Lower lobe of right lung (tissue), 2 donors: ENCODE measurements around the gene CEP89. TPM values are rescaled to one million over a fixed set of nuclear protein-coding genes. Genes with fewer than 3 reads are reported as not detected.
"Not testable (repeated sequence)": the region's sequence is repeated elsewhere in the genome, so short reads cannot be mapped to it uniquely, and the experiment has no call there.

Source experiments
- ATAC-seq, 2 donors: fragments of 200-7000 bp; cut with Tn5 transposase; one replicate each; pipeline ENCODE4 v1.9.1; 2020 to 2022; ENCODE audit warnings: mild to moderate bottlenecking in 2 of 2, moderate library complexity in 2 of 2
- DNase-seq: peaks from one replicate; pipeline ENCODE4 v3.0.0-alpha.2; 2020
- H3K27ac ChIP-seq: fragments of 200-600 bp; one replicate; pipeline ENCODE4 v1.8.0; 2022
- H3K27me3 ChIP-seq: fragments of 200-600 bp; one replicate; pipeline ENCODE4 v1.8.0; 2022; ENCODE audit warnings: low read depth
- H3K36me3 ChIP-seq: fragments of 200-600 bp; one replicate; pipeline ENCODE4 v1.8.0; 2022; ENCODE audit warnings: mild to moderate bottlenecking
- H3K4me1 ChIP-seq: fragments of 200-600 bp; one replicate; pipeline ENCODE4 v1.8.0; 2022
- H3K4me3 ChIP-seq: fragments of 200-600 bp; one replicate; pipeline ENCODE4 v1.8.0; 2022; ENCODE audit warnings: mild to moderate bottlenecking
- H3K9me3 ChIP-seq: fragments of 200-600 bp; one replicate; pipeline ENCODE4 v1.8.0; 2022
- intact Hi-C: fragments of 100-400 bp; cut with DNase I; formaldehyde crosslinking; loops from one replicate; pipeline ENCODE4 v1.11.0; 2022
- total RNA-seq: library from RNA; stranded (reverse); fragmentation: NEBNext Ultra II Directional; extraction: Animal tissue kit (Norgen Biotek cat#: 25700); gene quantifications from one replicate; pipeline ENCODE4 v1.2.1, GENCODE V29; 2021
- TF ChIP-seq, protein P1 (sequence below): fragments of 200-600 bp; IDR thresholded peaks from one replicate; pipeline ENCODE4 v1.8.0; 2022; ENCODE audit warnings: antibody characterized with exemption, mild to moderate bottlenecking
- donor health status: DM: no; HTN: yes; CAD: no; lungs with severe emphysema.

The CEP89 gene
- total RNA-seq, 1 donor from 2014 or later = 19.8 TPM

DNA sequence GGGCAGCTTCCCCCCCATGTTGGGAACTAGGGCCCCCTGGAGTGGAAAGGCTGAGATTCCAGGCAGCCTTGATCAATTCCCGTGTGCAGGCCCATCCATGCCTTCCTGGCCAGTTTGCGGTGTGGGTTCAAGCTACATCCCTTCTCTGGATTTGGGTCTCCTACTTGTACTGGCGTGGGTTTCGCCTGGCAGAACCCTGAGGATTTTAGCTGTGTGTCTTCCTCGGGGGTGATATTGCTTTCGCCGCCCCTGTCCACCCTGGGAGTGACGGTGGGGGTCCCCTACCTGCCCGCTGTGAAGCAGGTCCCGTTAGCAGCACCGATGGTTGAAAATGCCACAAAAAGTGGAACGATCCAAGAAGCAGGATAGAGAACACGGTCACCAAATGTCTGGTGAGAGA lies 113.6 kb downstream of the CEP89 start:
- TF ChIP-seq, protein P1, sequence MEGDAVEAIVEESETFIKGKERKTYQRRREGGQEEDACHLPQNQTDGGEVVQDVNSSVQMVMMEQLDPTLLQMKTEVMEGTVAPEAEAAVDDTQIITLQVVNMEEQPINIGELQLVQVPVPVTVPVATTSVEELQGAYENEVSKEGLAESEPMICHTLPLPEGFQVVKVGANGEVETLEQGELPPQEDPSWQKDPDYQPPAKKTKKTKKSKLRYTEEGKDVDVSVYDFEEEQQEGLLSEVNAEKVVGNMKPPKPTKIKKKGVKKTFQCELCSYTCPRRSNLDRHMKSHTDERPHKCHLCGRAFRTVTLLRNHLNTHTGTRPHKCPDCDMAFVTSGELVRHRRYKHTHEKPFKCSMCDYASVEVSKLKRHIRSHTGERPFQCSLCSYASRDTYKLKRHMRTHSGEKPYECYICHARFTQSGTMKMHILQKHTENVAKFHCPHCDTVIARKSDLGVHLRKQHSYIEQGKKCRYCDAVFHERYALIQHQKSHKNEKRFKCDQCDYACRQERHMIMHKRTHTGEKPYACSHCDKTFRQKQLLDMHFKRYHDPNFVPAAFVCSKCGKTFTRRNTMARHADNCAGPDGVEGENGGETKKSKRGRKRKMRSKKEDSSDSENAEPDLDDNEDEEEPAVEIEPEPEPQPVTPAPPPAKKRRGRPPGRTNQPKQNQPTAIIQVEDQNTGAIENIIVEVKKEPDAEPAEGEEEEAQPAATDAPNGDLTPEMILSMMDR = no peak
- ATAC-seq (no peak), DNase-seq (no peak)
- Histone ChIP-seq H3K27me3 (no peaks in the 10 kb centered on the region), H3K4me3 (no peak overlapping the region), H3K36me3 (no peaks in the 10 kb centered on the region), H3K27ac (no peak overlapping the region), H3K9me3 (no peaks in the 10 kb centered on the region), H3K4me1 (no peaks in the 10 kb centered on the region)
- intact Hi-C loops = no loop called here

DNA sequence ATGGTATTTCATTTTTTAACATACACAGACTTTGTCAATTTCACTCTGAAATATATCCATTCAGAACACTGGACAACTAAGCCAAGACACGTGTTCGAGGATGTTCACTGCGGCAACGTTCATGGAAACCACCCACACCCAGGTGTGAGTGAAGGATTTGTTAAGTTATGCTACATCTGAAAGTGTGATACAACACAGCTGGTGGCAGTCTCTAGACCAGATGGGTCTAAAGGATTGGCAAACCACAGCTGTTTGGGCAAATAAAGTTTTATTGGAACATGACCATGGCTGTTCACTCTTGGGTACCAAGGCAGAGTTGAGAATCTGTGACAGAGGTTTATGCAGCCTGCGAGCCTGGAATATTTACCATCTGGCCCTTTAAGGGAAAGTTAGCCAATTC lies 114.2 kb downstream of the CEP89 start:
- H3K36me3 ChIP-seq = no peaks in the 10 kb centered on the region
- H3K4me1 ChIP-seq = no peaks in the 10 kb centered on the region
- intact Hi-C loops = no loop called here
- no peak overlapping the region for H3K27ac ChIP-seq
- H3K27me3 ChIP-seq = no peaks in the 10 kb centered on the region
- TF ChIP-seq, protein P1 = no peak
- ATAC-seq (no peak), DNase-seq (no peak)
- H3K4me3 ChIP-seq = no peak overlapping the region
- no peaks in the 10 kb centered on the region for H3K9me3 ChIP-seq

DNA sequence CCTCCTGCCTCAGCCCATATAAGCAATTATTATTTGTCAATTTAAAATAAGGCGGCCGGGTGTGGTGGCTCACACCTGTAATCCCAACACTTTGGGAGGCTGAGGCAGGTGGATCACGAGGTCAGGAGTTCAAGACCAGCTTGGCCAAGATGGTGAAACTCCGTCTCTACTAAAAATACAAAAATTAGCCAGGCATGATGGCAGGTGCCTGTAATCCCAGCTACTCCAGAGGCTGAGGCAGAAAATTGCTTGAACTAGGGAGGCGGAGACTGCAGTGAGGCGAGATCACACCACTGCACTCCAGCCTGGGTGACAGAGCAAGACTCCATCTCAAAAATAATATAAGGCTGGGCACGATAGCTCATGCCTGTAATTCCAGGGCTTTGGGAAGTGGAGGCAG lies 114.9 kb downstream of the CEP89 start:
- intact Hi-C loops, H3K27me3 ChIP-seq, ATAC-seq, H3K9me3 ChIP-seq, H3K4me3 ChIP-seq, DNase-seq, H3K4me1 ChIP-seq, H3K27ac ChIP-seq, H3K36me3 ChIP-seq: not testable (repeated sequence)

DNA sequence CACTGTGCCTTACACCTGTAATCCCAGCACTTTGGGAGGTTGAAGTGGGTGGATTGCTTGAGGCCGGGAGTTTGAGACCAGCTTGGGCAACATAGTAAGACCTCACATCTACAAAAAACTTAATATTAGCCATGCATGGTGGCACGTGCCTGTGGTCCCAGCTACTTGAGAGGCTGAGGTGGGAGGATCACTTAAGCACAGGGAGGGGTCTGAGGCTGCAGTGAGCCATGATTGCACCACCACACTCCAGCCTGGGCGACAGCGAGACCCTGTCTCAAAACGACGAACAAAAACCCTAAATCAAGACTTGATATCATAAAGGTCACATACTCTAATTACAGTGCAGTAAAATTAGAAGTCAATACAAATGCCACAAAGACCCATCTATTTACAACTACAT lies 119.5 kb downstream of the CEP89 start:
- no peaks in the 10 kb centered on the region for H3K36me3 ChIP-seq
- H3K4me1 ChIP-seq = no peaks in the 10 kb centered on the region
- intact Hi-C loops = no loop called here
- H3K9me3 ChIP-seq = no peaks in the 10 kb centered on the region
- DNase-seq = no peak
- H3K27me3 ChIP-seq = no peaks in the 10 kb centered on the region
- no peak overlapping the region for H3K27ac ChIP-seq
- H3K4me3 ChIP-seq = no peak overlapping the region
- no peak for ATAC-seq
- TF ChIP-seq, protein P1 = no peak

DNA sequence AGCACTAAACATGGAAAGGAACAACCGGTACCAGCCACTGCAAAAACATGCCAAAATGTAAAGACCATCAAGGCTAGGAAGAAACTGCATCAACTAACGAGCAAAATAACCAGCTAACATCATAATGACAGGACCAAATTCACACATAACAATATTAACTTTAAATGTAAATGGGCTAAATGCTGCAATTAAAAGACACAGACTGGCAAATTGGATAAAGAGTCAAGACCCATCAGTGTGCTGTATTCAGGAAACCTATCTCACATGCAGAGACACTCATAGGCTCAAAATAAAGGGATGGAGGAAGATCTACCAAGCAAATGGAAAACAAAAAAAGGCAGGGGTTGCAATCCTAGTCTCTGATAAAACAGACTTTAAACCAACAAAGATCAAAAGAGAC lies 123.7 kb downstream of the CEP89 start:
- H3K4me1 ChIP-seq, DNase-seq, H3K4me3 ChIP-seq, H3K27me3 ChIP-seq, ATAC-seq, intact Hi-C loops, H3K27ac ChIP-seq, H3K9me3 ChIP-seq, H3K36me3 ChIP-seq: not testable (repeated sequence)

DNA sequence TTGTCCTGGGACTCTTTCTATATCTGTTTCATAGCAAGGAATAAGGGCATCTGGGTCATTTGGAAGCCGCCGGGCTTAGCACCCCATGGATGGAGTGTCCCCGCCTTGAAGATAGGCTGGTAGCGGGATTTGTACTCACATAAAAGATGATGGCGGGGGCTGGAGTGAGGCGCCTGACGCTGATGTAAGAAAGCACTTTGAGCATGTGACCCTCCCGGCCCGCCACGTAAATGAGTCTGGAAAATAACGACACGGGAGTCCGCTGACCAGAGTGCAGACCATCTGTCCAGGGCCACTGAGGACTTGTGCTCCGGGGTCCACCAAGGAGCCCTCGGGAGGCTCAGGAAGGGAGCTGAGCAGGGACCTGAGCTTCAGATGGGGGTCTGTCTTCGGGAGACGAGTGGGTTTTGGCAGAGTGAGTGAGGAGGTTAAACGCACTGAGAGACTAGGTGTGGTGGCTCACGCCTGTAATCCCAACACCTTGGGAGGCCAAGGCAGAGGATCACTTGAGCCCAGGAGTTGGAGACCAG lies 128.0 kb downstream of the CEP89 start:
- peaks cover 10% of the 10 kb centered on the region for H3K9me3 ChIP-seq
- TF ChIP-seq, protein P1 = no peak
- no peak overlapping the region for H3K27ac ChIP-seq
- no peaks in the 10 kb centered on the region for H3K27me3 ChIP-seq
- no peaks in the 10 kb centered on the region for H3K36me3 ChIP-seq
- no peak for DNase-seq
- ATAC-seq = no peak
- intact Hi-C loops = no loop called here
- no peak overlapping the region for H3K4me3 ChIP-seq
- no peaks in the 10 kb centered on the region for H3K4me1 ChIP-seq

DNA sequence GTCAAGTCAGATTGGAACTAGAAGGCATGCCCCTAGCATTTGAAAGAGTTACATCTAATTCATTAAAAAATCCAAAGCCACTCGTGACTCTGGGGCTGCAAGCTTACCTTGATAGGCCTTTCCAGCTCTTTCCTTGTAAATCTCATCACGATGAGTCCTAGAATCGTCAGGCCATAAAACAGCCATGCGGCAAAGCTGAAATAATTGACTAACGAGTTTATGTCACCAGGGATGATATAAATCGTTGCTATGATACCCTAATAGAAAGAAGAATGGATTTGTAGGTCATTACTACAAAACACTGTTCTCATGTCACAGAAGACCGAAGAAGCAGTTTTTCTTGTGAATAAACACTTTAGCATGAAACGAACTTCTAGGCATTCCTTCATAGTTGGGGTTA lies 129.7 kb downstream of the CEP89 start:
- TF ChIP-seq, protein P1 = no peak
- ATAC-seq (no peak), DNase-seq (no peak)
- Histone ChIP-seq H3K9me3 (peaks cover 10% of the 10 kb centered on the region), H3K27me3 (no peaks in the 10 kb centered on the region), H3K36me3 (no peaks in the 10 kb centered on the region), H3K27ac (no peak overlapping the region), H3K4me1 (no peaks in the 10 kb centered on the region), H3K4me3 (no peak overlapping the region)
- intact Hi-C loops = no loop called here
